Heart left ventricle (tissue), 16 donors: ENCODE measurements around the gene CBX4. TPM values are rescaled to one million over a fixed set of nuclear protein-coding genes. Genes with fewer than 3 reads are reported as not detected.
"Not testable (repeated sequence)": the region's sequence is repeated elsewhere in the genome, so short reads cannot be mapped to it uniquely, and the experiment has no call there.

Experiments
- ATAC-seq, 4 donors: fragments of 200-7000 bp; cut with Tn5 transposase; one replicate each; pipeline ENCODE4 v1.9.1; 2020 to 2022; ENCODE audit warnings: moderate library complexity in 4 of 4, mild to moderate bottlenecking in 3 of 4, moderate number of reproducible peaks in 1 of 4
- DNase-seq, 5 donors: peaks; one replicate each; pipeline ENCODE4 v3.0.0-alpha.2; 2020
- H3K27ac ChIP-seq, 12 donors: fragments of 200-600 bp; sonication (generic) in 4 of 12; one replicate each; pipeline versions ENCODE4 v1.5.0 to v1.8.0; 2016 to 2022; ENCODE audit warnings: mild to moderate bottlenecking in 2 of 12
- H3K27me3 ChIP-seq, 9 donors: fragments of 200-600 bp; sonication (generic) in 2 of 9; one replicate each; pipeline versions ENCODE4 v1.5.1 to v1.8.0; 2016 to 2022; ENCODE audit warnings: mild to moderate bottlenecking in 3 of 9
- H3K36me3 ChIP-seq, 9 donors: fragments of 200-600 bp; sonication (generic) in 2 of 9; one replicate each; pipeline versions ENCODE4 v1.5.0 to v1.8.0; 2018 to 2022; ENCODE audit warnings: mild to moderate bottlenecking in 2 of 9
- H3K4me1 ChIP-seq, 12 donors: fragments of 200-600 bp; sonication (generic) in 4 of 12; one replicate each; pipeline versions ENCODE4 v1.5.0 to v1.8.0; 2016 to 2022; ENCODE audit warnings: mild to moderate bottlenecking in 3 of 12
- H3K4me3 ChIP-seq, 12 donors: fragments of 200-600 bp; sonication (generic) in 4 of 12; one replicate each; pipeline versions ENCODE4 v1.5.0 to v1.8.0; 2017 to 2022; ENCODE audit warnings: mild to moderate bottlenecking in 9 of 12, moderate library complexity in 4 of 12
- H3K9me3 ChIP-seq, 12 donors: fragments of 200-600 bp; sonication (generic) in 4 of 12; one replicate each; pipeline versions ENCODE4 v1.5.0 to v1.8.0; 2016 to 2022; ENCODE audit warnings: mild to moderate bottlenecking in 1 of 12
- CTCF ChIP-seq, 12 donors: fragments of 200-600 bp; sonication (generic) in 4 of 12; IDR thresholded peaks; one replicate each; pipeline versions ENCODE4 v1.5.0 to v1.8.0; 2018 to 2022; ENCODE audit warnings: antibody characterized with exemption in 12 of 12, mild to moderate bottlenecking in 5 of 12
- POLR2A ChIP-seq, 2 donors: fragments of 450-650 bp; IDR thresholded peaks; one replicate each; pipeline ENCODE4 v1.6.1; 2017; ENCODE audit warnings: antibody characterized with exemption in 2 of 2, mild to moderate bottlenecking in 2 of 2, moderate library complexity in 2 of 2
- WGBS, 4 donors: extraction: QIAGEN DNeasy Blood & Tissue Kit in 2 of 4; methylation state at CpG; one replicate each; pipeline versions ENCODE4 v1.1.5 to v1.1.7; 2013 to 2018; 5-methylcytosine and 5-hydroxymethylcytosine counted together
- intact Hi-C, 10 donors: fragments of 100-400 bp; cut with DNase I; formaldehyde crosslinking; loops; one replicate each; pipeline versions ENCODE4 v1.11.1 to v1.14.2; 2022
- polyA plus RNA-seq, 2 donors: library from polyadenylated mRNA; stranded (reverse); fragments of 200-250 nt; gene quantifications; one replicate each; pipeline ENCODE4 v1.2.3, GENCODE V29; 2013
- total RNA-seq, 9 donors: library from RNA; depleted of rRNA in 2 of 9; stranded (reverse); fragments of >200 nt in 2 of 9; fragmentation: NEBNext Ultra II Directional in 3 of 9; extraction: Animal tissue kit (Norgen Biotek cat#: 25700) in 3 of 9; gene quantifications; one replicate each; pipeline versions ENCODE4 v1.1.0 to v1.2.4, GENCODE V29; 2016 to 2023
- donor health status: ischemic (EF 13 %, LVEDD 7.1; RV severe dilation, severe dysfunction).
- donor health status: healthy with polysubstance abuse.
- donor health status: DM: no; HTN: yes; CAD: no.
- donor health status: DM: no; HTN: no; CAD: no.
- donor health status: ischemic (EF 25% LVEDD 6.9; RV normal size, moderate dysfunction).
- donor health status: ischemic (EF 25% LVEDD 5.7; RV mildly dilated, moderate dysfunction).
- donor health status: healthy.
- donor health status: DM: yes; HTN: yes; CAD: no.
- donor health status: ischemic (EF 35%, LVEDD 5.7; RV mildly dilated, moderate dysfunction).
- donor health status: nonischemic (EF 11% LVEDD 7.7; RV severe dilation, severe dysfunction).
- donor health status: DM: yes; HTN: yes; CAD: no.
- donor health status: PGD.
- donor health status: ischemic (EF 29% LVEDD 5.4; RV normal size, mild dysfunction).
- donor health status: nonischemic (EF 23%, LVEDD 6.1; RV moderate dilation, normal function).

CBX4 gene
- total and polyA plus RNA-seq, 11 donors: 10.9 to 41.1 (median 26.8) TPM

DNA sequence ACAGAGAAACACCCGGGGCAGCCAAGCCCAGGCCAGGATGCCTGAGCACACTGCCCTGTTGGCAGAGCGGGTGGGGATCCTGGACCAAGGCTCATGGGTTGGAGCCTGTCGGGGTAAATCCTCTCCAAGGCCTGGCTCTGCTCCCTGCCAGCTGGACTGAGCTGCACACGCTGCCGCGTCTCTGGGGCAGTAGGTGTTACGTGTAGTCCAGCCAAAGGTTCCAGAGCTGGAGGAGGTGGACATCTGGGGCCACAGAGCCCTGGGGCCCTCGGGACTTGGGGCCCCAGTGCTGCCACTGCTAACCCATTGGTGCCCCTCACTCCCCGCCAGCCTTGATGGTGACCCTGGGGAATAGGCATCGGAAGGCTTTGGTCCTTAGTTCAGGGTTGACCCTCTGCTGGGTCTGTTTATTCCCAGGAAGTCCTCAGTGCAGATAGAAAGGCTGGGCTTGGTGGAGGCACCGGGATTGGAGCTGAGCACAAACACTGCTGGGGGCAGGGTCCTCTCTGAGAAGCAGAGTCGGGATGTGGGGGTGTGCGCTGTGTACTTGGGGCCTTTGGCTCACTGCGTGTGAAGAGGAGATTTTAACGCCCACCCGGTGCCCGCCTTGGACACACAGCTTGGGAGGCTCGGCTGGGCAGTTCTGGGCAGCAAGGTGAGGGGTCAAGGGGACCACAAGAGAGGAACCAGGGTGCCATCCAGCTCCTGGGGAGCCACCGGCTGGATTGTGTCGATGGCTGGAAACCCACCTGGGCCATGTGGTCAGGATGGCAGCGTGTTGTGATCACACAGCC is 16.3 kb upstream of the CBX4 start:
- TF ChIP-seq CTCF (IDR thresholded peaks at IDR 0.05) (no peak), POLR2A (IDR thresholded peaks at IDR 0.05) (no peak)
- 81 to 96% (median 89%) methylated on average over 17 to 21 of the region's 21 CpGs for whole genome bisulfite sequencing, 4 donors
- ATAC-seq (peak in 1 of 4 donors; percentile 25), DNase-seq (peak in 1 of 5 donors; percentile 43)
- Histone ChIP-seq H3K4me1 (peaks cover 0 to 12% (median 0%) of the 10 kb centered on the region in 12 donors), H3K27ac (no peak overlapping the region), H3K36me3 (no peaks in the 10 kb centered on the region), H3K9me3 (no peaks in the 10 kb centered on the region), H3K4me3 (no peak overlapping the region), H3K27me3 (peaks cover 0 to 26% (median 4%) of the 10 kb centered on the region in 9 donors)
- intact Hi-C loops: loop anchor here in 3 of 10 donors (5.0 to 10.0 kb wide), 3 partner anchors 47 to 129 kb away; no protein-coding TSS in a partner anchor

DNA sequence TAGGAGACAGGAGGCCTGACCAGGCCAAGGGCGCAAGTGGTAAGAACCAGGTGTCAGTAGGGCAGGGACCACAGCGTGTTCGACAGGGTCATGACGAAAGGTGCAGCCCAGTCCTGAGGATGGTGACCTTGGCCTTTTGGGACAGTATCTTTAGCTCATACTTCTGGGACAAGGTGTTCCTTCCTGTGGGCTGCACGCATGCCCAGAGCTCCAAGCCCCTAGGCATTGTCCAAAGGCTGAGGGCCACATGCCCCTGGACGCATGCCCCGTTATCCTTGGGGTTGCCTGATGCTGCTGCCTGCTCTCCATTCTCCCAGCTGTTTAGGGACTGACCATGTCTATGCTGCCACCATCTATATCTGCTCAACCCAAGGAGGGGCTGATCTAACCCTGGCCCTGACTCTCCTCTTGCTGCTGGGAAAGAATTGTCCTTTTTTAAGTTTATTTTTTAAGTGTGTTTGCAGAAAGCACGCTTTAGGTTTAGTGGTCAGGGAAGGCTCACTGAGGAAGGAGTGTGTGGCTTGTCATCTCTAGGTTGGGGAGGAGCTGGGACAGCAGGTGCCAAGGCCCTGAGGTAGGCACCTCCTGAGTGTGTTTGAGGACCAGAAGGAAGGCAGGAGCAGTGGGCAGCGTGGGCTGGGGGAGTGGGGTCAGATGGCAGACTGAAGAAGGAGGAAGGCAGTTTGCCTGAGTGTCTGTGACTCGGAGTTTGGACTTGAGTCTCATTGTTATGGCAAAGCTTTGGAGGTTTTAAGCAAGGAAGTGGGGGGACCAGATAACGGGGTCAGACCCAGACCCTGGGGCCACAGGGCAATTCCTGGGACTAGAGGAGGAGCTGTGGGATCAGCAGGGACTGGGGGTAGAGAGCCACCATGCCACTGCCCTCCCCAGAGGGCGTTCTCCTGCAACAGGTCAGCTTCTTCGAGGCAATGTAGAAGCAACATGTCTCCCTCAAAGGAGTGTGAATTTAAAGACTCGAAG is 15.1 kb upstream of the CBX4 start:
- TF ChIP-seq CTCF (IDR thresholded peaks at IDR 0.05): no peak
- no peak for TF ChIP-seq POLR2A (IDR thresholded peaks at IDR 0.05)
- H3K36me3 ChIP-seq: no peaks in the 10 kb centered on the region
- no peaks in the 10 kb centered on the region for H3K9me3 ChIP-seq
- no peak overlapping the region for H3K27ac ChIP-seq
- 80 to 90% (median 88%) methylated on average over 14 of the region's 14 CpGs for WGBS, 4 donors
- peaks cover 0 to 12% (median 0%) of the 10 kb centered on the region in 12 donors for H3K4me1 ChIP-seq
- peaks cover 0 to 21% (median 0%) of the 10 kb centered on the region in 9 donors for H3K27me3 ChIP-seq
- intact Hi-C loops: loop anchor here in 3 of 10 donors (5.0 to 10.0 kb wide), 3 partner anchors 48 to 130 kb away; no protein-coding TSS in a partner anchor
- H3K4me3 ChIP-seq: no peak overlapping the region
- DNase-seq: peak in 1 of 5 donors; percentile 40
- ATAC-seq: no peak

- peak overlapping the region in 7 of 12 donors; percentile 2 to 41 (median 26) for H3K4me3 ChIP-seq
- H3K36me3 ChIP-seq, H3K9me3 ChIP-seq, ATAC-seq, DNase-seq: not testable (repeated sequence)
- H3K27ac ChIP-seq: peak overlapping the region in 1 of 12 donors; percentile 60
- intact Hi-C loops: loop anchor here in 2 of 10 donors (10.0 kb wide), 2 partner anchors 122 to 132 kb away; no protein-coding TSS in a partner anchor
- H3K4me1 ChIP-seq: peaks cover 0 to 12% (median 0%) of the 10 kb centered on the region in 12 donors
- WGBS, 4 donors: 93 to 96% (median 94%) methylated on average over 10 of the region's 10 CpGs
- peaks cover 0 to 10% (median 0%) of the 10 kb centered on the region in 9 donors for H3K27me3 ChIP-seq
These were observed 13.9 kb upstream of the CBX4 start for GRCh38 chr17:79853168-79853567.

DNA sequence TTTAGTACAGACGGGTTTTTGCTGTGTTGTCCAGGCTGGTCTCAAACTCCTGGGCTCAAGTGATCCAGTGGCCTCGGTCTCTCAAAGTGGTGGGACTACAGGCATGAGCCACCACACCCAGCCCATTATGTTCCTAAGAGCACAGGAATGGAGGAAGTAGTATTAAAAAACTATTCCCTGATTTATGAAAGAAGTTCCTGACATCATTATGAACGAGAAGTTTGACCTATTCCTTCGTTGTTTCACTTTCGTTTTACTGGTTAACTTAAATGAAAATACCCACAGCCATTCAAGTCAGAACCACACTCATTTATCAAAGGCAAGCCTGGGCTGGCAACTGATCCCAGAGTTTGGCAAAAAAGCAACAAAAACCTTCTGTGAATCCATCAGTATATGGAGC is 13.5 kb upstream of the CBX4 start:
- peak in 1 of 4 donors; percentile 66 for ATAC-seq
- no peak for TF ChIP-seq POLR2A (IDR thresholded peaks at IDR 0.05)
- no peak for TF ChIP-seq CTCF (IDR thresholded peaks at IDR 0.05)
- H3K9me3 ChIP-seq: no peaks in the 10 kb centered on the region
- peaks cover 0 to 9% (median 0%) of the 10 kb centered on the region in 9 donors for H3K27me3 ChIP-seq
- peaks cover 0 to 12% (median 0%) of the 10 kb centered on the region in 12 donors for H3K4me1 ChIP-seq
- 32 to 52% (median 44%) methylated on average over 5 of the region's 5 CpGs for WGBS, 4 donors
- no peaks in the 10 kb centered on the region for H3K36me3 ChIP-seq
- DNase-seq: no peak
- intact Hi-C loops: loop anchor here in 2 of 10 donors (10.0 kb wide), 2 partner anchors 122 to 132 kb away; no protein-coding TSS in a partner anchor
- peak overlapping the region in 2 of 12 donors; percentile 14 to 60 for H3K27ac ChIP-seq
- peak overlapping the region in 9 of 12 donors; percentile 2 to 41 (median 11) for H3K4me3 ChIP-seq
